GM21367 (cell line): ENCODE results near the gene PRICKLE1.

Experiments
- ATAC-seq: cut with Tn5 transposase; IDR thresholded peaks from one replicate; pipeline ENCODE4 v1.9.1; 2021; ENCODE audit not compliant: unreplicated experiment

PRICKLE1 gene

DNA sequence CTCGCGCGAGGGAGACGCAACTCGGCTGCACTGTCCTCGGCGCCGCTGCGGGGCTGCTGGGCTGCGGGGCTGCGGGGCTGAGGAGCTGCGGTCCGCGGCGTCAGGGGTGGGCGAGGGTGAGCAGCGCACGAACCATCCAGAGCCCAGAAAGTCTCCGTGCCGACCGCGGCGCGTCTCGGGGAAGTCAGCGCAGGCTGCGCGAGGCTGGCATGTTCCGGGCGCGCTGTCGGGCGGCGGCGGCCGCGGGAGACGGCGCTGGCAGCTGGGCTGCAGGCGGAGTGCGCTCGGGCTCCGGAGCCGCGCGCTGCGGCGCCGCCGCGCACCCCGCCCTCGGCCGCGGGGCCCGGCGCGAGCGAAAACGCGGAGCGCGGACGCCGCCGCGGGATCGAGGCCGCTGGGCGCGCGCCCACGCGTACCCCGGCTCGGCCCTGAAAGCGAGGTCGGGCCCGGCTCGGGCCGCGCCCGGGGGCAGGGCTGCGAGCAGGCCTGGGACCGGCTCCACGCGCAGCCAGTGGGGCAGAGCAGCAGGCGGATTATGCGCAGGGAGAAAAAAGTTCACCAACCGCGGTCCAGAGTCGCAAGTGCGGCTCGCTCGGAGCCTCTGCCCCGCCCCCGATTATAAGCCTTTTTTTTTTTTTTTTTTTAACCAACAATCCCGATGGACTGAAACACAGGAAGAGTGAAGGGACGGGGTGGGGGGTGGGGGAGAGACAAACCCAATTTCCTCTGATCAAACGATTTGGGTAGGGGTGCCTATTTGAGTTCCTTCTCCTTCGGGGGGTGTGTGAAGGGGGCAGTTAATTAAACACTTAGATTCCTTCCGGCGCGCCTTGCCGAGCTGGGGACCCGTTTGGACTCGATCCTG, at the start of gene PRICKLE1:
Gene PRICKLE1 (minus strand): TSS at position 282 of the 865 bp plus-strand sequence. CDS start 117,230 bp downstream, outside the sequence.
- peak; percentile 66 for ATAC-seq

GRCh38 chr12:42638697-42639096, 49.2 kb upstream of the PRICKLE1 start:
- ATAC-seq, result no peak

DNA sequence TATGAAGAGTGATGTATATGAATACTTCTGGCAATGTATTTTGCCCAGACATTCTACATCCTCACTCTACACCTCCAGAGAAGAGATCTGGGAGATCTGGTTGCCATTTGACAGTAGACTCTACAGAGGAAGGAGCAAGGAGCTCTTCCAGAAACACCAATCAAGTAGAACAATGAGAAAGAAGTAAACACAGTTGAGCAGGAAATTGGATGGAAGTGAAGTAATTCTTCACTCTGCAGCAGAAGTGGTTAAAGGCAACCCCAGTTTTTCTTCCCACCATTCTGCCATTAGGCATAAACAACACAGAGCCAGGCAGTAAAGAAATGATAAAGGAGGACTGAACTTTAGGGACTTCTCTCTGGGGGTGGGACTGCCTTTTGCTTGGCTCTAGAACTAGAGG, 48.5 kb upstream of the PRICKLE1 start:
- no peak for ATAC-seq

DNA sequence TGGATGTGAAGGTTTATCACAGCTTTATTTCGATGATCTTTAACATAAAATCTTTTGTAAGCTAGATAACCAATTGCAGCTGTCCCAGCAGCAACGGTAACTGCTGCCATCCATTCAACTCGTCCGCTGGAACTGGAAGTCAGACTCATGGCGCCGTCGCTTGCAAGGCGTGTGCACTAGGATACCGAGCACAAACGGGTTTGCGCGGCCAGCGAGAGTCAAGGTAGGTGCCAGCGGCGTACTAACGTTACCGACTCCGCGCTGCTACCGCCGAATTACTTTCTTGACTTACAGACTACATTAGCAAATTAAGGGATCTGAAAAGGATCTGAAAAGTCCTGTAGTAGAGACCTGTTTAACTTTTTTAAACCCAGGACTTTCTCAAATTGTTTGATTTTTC, 47.4 kb upstream of the PRICKLE1 start:
- ATAC-seq, result no peak

GRCh38 chr12:42633594-42633993, 44.0 kb upstream of the PRICKLE1 start:
- no peak for ATAC-seq

- ATAC-seq, result no peak
Observed at GRCh38 chr12:42631513-42631912, 42.0 kb upstream of the PRICKLE1 start.

- no peak for ATAC-seq
Observed at GRCh38 chr12:42630314-42630713, 40.8 kb upstream of the PRICKLE1 start.

DNA sequence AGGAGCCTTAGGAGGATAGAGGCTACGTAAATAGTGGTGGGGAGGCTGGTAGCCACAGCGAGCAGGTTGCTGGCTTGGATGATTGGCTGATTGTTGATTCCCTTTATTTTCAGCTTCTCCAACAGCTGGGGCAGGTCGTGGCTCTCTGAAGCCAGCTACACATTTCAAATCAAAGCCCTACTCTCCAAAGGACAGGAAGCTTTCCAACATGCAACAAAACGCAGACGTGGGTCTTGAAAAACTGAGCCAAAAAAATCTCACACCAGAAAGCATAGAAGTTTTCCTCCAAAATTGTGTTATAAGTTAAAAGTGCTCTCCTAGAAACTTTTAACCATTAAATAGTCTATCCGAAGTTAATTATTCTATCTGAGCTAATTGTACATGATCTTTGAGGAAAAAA, 37.6 kb upstream of the PRICKLE1 start:
- ATAC-seq, result no peak

DNA sequence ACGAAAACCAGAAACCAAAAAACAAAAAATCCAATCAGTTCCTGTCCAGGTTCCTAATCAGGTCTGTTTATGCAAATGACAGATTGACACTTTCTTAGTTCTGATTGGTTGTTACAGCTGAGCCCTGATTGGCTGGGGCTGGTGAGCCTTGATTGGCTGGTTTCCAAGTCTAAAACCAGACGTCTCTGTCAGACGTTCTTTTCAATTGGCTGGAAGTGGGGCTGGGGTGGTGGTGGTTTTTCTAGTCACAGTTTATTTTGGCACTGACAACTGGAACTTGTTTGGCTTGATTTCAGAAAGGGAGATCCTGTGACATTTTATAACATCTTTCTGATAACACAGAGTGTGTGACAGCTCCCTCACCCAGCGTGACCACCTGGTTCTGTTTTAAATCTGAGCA, 36.1 kb upstream of the PRICKLE1 start:
- no peak for ATAC-seq

DNA sequence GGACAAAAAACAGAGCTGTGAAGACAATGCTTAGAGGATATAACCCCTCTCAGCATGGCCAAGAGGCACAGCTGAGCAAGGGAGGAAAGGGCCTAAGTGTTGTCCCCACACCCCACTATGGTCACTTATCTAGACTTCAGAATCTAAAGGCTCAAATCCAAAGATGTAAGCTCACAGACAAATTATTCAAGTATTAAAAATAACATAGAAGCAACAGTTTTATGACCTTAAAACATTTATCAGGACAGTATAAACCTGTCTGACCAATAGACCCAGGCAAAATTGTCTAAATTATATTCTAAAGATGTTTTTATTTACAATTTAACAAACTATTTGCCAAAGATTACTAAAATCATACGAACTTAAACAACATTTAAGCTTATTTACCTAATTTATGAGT, 28.1 kb upstream of the PRICKLE1 start:
- no peak for ATAC-seq

DNA sequence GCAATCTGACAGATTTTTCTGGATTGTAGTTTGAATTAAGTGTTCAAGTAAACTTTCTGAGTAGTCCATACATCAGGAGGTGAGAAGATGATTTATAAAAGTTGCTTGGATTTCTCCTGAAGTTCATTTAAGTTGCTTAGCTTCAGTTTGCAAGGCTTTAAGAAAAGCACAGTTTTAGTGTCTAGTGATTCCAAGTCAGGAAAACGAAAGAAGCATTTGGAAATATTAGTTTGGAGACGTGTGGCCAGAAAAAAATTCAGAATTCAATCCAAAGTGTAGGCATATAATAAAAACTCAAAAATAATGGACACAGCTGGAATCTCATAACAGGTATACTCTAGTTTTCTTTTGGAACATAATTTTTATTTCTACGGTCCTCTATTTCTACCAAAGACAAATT, 25.5 kb upstream of the PRICKLE1 start:
- no peak for ATAC-seq

- no peak for ATAC-seq
Observed at GRCh38 chr12:42612231-42612613, 22.7 kb upstream of the PRICKLE1 start.

DNA sequence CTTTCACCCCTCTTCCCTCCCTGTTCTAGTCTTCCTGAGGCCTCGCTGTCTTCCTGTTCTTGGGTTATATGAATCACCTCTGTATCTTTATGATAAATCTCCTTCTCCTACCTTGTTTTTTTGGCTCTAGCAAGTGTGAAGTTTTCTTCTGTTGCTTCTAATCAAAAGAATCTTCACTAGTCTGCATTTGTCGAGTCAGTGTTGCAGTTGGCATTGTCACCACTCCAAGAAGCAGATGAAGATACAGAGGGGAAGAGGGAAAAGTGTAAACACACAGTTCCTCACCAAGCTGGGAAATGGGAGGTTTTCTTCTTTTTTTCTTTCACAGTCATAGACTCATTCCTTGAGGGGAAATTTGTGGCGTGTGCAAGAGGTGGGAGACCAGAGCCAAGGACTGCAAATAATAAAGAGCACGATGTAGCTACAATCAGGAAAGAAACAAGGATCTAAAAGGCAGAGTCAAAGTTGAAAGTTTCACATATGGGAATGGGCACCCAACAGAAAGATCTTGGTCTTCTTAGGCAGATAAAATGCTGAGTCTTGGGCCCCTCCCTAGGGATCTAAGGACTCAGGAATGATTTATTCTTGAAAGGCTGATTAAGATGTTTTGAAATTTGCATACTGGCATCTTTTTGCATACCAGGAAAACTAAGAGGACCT, 22.2 kb upstream of the PRICKLE1 start:
- no peak for ATAC-seq

DNA sequence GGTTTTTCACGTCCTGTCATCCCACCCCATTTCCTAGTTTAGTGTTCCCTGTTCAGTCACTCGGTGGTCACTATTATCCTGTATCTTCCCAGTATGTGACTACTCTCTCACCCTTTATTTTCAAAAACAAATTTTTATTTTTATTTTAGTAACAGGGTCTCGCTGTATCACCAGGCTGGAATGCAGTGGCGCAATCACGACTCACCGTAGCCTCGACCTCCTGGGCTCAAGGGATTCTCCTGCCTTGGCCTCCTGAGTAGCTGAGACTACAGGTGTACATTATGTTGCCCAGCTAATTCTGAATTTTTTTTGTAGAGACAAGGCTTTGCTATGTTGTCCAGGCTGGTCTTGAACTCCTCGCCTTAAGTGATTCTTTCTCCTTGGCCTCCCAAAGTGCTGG, 20.1 kb upstream of the PRICKLE1 start:
- no peak for ATAC-seq

DNA sequence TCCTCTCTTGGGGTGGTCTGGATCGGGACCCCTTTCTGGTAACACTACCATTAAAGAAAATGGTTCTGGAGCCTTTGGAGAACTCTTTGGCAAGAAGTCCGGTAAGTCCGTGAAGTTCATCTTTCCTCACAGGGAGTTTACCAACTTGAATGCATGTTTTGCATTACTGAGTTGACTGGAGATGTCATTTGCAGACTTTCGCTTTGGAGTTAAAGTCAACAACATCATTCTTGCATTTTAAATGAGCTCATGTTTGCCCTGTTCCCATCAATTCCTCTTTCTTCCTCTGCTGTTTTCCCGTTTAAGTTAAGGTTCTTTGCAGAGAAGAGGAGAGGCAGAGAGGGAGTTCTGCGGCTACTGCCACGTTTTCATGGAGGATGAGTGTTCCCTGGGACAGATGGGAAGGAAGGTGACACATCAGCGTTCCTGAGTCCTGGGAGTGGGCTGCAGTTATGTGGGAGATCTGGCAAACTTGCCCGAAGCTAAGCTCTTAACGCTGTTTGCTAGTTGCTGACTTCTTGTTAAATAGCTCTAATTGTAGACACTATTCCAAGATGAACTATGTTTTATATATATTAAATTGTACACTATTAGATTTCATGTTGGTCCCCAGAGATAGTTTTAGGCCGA, 18.8 kb upstream of the PRICKLE1 start:
- ATAC-seq, result no peak

GRCh38 chr12:42607584-42608058, 18.1 kb upstream of the PRICKLE1 start:
- ATAC-seq, result no peak

- ATAC-seq, result no peak
Observed at GRCh38 chr12:42606471-42606870, 16.9 kb upstream of the PRICKLE1 start.

GRCh38 chr12:42605685-42606084, 16.1 kb upstream of the PRICKLE1 start:
- ATAC-seq, result no peak

- ATAC-seq, result no peak
Observed at GRCh38 chr12:42603246-42603990, 13.9 kb upstream of the PRICKLE1 start.

GRCh38 chr12:42593874-42594273, 4.3 kb upstream of the PRICKLE1 start:
- ATAC-seq, result no peak

DNA sequence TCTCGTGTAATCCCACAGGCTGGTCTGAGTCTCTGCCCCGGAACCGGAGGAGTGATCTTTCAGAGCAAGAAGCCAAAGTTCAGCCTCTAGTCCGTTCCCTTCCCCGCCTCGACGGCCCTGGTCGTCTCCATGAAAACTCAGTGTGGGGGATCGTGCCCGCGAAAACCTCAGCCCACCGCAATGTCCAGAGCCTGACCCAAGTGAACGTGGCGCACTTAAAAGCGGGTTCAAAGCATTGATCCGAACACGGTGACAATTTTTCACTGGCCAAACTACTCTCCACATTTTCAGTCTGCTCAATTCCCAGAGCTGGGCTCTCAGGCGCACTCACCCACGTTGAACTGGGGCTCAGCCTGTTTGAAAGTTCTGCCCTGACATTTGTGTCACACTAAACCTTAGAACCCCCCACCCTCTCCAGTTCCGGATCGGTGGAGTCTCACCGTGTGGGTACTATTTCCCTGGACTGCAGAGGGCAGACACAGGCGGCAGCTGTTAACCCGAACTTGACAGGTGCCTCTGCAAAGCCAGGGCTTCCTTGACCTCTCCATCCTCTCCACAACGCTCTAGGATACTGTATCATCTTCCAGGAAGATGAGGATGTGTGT, 886 bp upstream of the PRICKLE1 start:
- no peak for ATAC-seq
